Activated CD4-positive, CD25-positive, alpha-beta regulatory T cell treated with anti-CD3 and anti-CD28 coated beads, Interleukin-2, amount 50 U/mL, for 24 hours (primary cell): Measurements from ENCODE around the gene SUMF1.
"Not testable (repeated sequence)": the region's sequence is repeated elsewhere in the genome, so short reads cannot be mapped to it uniquely, and the experiment has no call there.

Source experiments
- ATAC-seq, 2 donors: fragments of 150-1000 bp; cut with Tn5 transposase; one replicate each; pipeline ENCODE4 v1.10.0; 2021; ENCODE audit warnings: mild to moderate bottlenecking in 1 of 2, moderate library complexity in 1 of 2

The SUMF1 gene

GRCh38 chr3:4332574-4332973 lies 134.5 kb downstream of the SUMF1 start:
- ATAC-seq: no peak

GRCh38 chr3:4332111-4332510 lies 135.0 kb downstream of the SUMF1 start:
- no peak for ATAC-seq

GRCh38 chr3:4329806-4330205 lies 137.3 kb downstream of the SUMF1 start:
- not testable (repeated sequence) for ATAC-seq

GRCh38 chr3:4326868-4327267 lies 140.2 kb downstream of the SUMF1 start:
- no peak for ATAC-seq

GRCh38 chr3:4323246-4324027 lies 143.6 kb downstream of the SUMF1 start:
- ATAC-seq: no peak

GRCh38 chr3:4322635-4323034 lies 144.4 kb downstream of the SUMF1 start:
- ATAC-seq: no peak

- no peak for ATAC-seq
These were observed 145.3 kb downstream of the SUMF1 start for GRCh38 chr3:4321732-4322131.

- ATAC-seq: no peak
These were observed 146.8 kb downstream of the SUMF1 start for GRCh38 chr3:4320096-4320911.

- ATAC-seq: no peak
These were observed 152.4 kb downstream of the SUMF1 start for GRCh38 chr3:4314688-4315087.

GRCh38 chr3:4313606-4314293 lies 153.3 kb downstream of the SUMF1 start:
- ATAC-seq: no peak

- ATAC-seq: no peak
These were observed 155.6 kb downstream of the SUMF1 start for GRCh38 chr3:4311496-4311895.
